Astrocyte (in vitro differentiated cells and primary cell): ENCODE results near the gene BCL2L14. TPM values are rescaled to one million over a fixed set of nuclear protein-coding genes. Genes with fewer than 3 reads are reported as not detected.

Experiments
- DNase-seq: peaks from one replicate; pipeline ENCODE4 v3.0.0-alpha.2; 2010; ENCODE audit warnings: low read depth
- FAIRE-seq: peaks from 2 replicates; lab custom pipeline; 2011; peaks lifted over from hg19 to GRCh38; lab: Jason Lieb, UNC
- H2AFZ ChIP-seq: 2 replicates; pipeline ENCODE4 v1.6.0; 2012; ENCODE audit warnings: low read depth, low read length, inconsistent platforms
- H3K27ac ChIP-seq: 2 replicates; pipeline ENCODE4 v1.5.1; 2011; ENCODE audit warnings: low read depth, low read length, inconsistent platforms
- H3K27me3 ChIP-seq: 2 replicates; pipeline ENCODE4 v1.6.0; 2011; ENCODE audit warnings: low read length, inconsistent platforms; ENCODE audit not compliant: insufficient read depth
- H3K36me3 ChIP-seq: 2 replicates; pipeline ENCODE4 v1.5.1; 2011; ENCODE audit warnings: low read length, inconsistent platforms; ENCODE audit not compliant: insufficient read depth
- H3K4me1 ChIP-seq: 2 replicates; pipeline ENCODE4 v1.5.1; 2011; ENCODE audit warnings: low read length, inconsistent platforms; ENCODE audit not compliant: insufficient read depth
- H3K4me2 ChIP-seq: 2 replicates; pipeline ENCODE4 v1.6.0; 2012; ENCODE audit warnings: low read length, inconsistent platforms
- H3K4me3 ChIP-seq: 2 replicates; pipeline ENCODE4 v1.5.1; 2011; ENCODE audit warnings: low read depth, mild to moderate bottlenecking, low read length, inconsistent platforms; ENCODE audit not compliant: insufficient read depth
- H3K79me2 ChIP-seq: 2 replicates; pipeline ENCODE4 v1.6.0; 2012; ENCODE audit warnings: mild to moderate bottlenecking, low read length, inconsistent platforms; ENCODE audit not compliant: insufficient read depth
- H3K9ac ChIP-seq: 2 replicates; pipeline ENCODE4 v1.6.0; 2012; ENCODE audit warnings: mild to moderate bottlenecking, low read length, inconsistent platforms
- H3K9me3 ChIP-seq: 2 replicates; pipeline ENCODE4 v1.5.1; 2012; ENCODE audit warnings: low read depth, mild to moderate bottlenecking, low read length, inconsistent platforms; ENCODE audit not compliant: insufficient read depth
- H4K20me1 ChIP-seq: 2 replicates; pipeline ENCODE4 v1.6.0; 2012; ENCODE audit warnings: low read length, inconsistent platforms; ENCODE audit not compliant: insufficient read depth
- H3K27ac Mint-ChIP-seq: one replicate; pipeline ENCODE4 v1.8.0; 2021; ENCODE audit warnings: mild to moderate bottlenecking, mixed read lengths; ENCODE audit not compliant: unreplicated experiment
- H3K27me3 Mint-ChIP-seq: one replicate; pipeline ENCODE4 v1.8.0; 2021; ENCODE audit warnings: low read depth, mixed read lengths; ENCODE audit not compliant: unreplicated experiment
- H3K36me3 Mint-ChIP-seq: one replicate; pipeline ENCODE4 v1.8.0; 2021; ENCODE audit warnings: low read depth, mixed read lengths; ENCODE audit not compliant: unreplicated experiment
- H3K4me1 Mint-ChIP-seq: one replicate; pipeline ENCODE4 v1.8.0; 2021; ENCODE audit warnings: low read depth, mixed read lengths; ENCODE audit not compliant: unreplicated experiment
- H3K4me3 Mint-ChIP-seq: one replicate; pipeline ENCODE4 v1.8.0; 2021; ENCODE audit warnings: mild to moderate bottlenecking, moderate library complexity, mixed read lengths; ENCODE audit not compliant: unreplicated experiment
- H3K9me3 Mint-ChIP-seq: one replicate; pipeline ENCODE4 v1.8.0; 2021; ENCODE audit warnings: mild to moderate bottlenecking, mixed read lengths; ENCODE audit not compliant: unreplicated experiment
- CTCF ChIP-seq: IDR thresholded peaks from 2 replicates; pipeline ENCODE4 v1.5.1; 2011; ENCODE audit warnings: low read depth, mild to moderate bottlenecking, inconsistent platforms, low read length, moderate library complexity; ENCODE audit not compliant: insufficient read depth
- EZH2 ChIP-seq: IDR thresholded peaks from 2 replicates; pipeline ENCODE4 v1.6.1; 2012; ENCODE audit warnings: mild to moderate bottlenecking, low read length, inconsistent platforms; ENCODE audit not compliant: insufficient read depth
- total RNA-seq: library from RNA; stranded (reverse); gene quantifications from 2 replicates; pipeline ENCODE4 v1.2.1, GENCODE V29; 2021

Gene BCL2L14
- total RNA-seq, 1 donor from 2014 or later: not detected

GRCh38 chr12:12091977-12092663 lies 21.4 kb downstream of the BCL2L14 start:
- Histone ChIP-seq H3K4me2 (peak overlapping the region; percentile 59), H3K27me3 (peaks cover 2% of the 10 kb centered on the region), H3K9me3 (no peaks in the 10 kb centered on the region), H3K4me1 (peaks cover 23% of the 10 kb centered on the region), H3K79me2 (no peaks in the 10 kb centered on the region), H2AFZ (no peak overlapping the region), H4K20me1 (no peaks in the 10 kb centered on the region), H3K9ac (no peak overlapping the region), H3K4me3 (no peak overlapping the region), H3K27ac (no peak overlapping the region), H3K36me3 (no peaks in the 10 kb centered on the region)
- DNase-seq: no peak
- Mint-ChIP-seq H3K9me3 (peaks cover 2% of the 10 kb centered on the region), H3K4me1 (peaks cover 19% of the 10 kb centered on the region), H3K27ac (no peak overlapping the region), H3K36me3 (peaks cover 10% of the 10 kb centered on the region), H3K4me3 (no peak overlapping the region), H3K27me3 (no peaks in the 10 kb centered on the region)
- TF ChIP-seq CTCF: no peak
- TF ChIP-seq EZH2: no peak
- no peak for FAIRE-seq

DNA sequence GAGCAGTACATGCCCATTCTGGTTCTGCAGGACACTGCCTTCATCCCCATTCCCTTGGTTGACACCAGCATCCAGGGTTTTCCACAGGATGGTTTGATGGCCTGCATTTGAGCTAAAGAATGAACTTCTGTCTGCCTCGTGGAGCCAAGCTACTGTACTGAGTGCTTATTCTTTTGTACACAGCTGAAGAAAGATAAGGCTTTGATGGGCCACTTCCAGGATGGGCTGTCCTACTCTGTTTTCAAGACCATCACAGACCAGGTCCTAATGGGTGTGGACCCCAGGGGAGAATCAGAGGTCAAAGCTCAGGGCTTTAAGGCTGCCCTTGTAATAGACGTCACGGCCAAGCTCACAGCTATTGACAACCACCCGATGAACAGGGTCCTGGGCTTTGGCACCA lies 23.7 kb downstream of the BCL2L14 start:
- no peak for FAIRE-seq

More for the DNA sequence above, 23.7 kb downstream of the BCL2L14 start:
- Histone ChIP-seq H3K36me3 (no peaks in the 10 kb centered on the region), H3K9ac (no peak overlapping the region), H3K4me2 (no peak overlapping the region), H3K4me3 (no peak overlapping the region), H4K20me1 (no peaks in the 10 kb centered on the region), H2AFZ (no peak overlapping the region), H3K27me3 (no peaks in the 10 kb centered on the region), H3K4me1 (peaks cover 23% of the 10 kb centered on the region), H3K79me2 (no peaks in the 10 kb centered on the region), H3K27ac (no peak overlapping the region), H3K9me3 (no peaks in the 10 kb centered on the region)
- H3K9me3 Mint-ChIP-seq: peaks cover 2% of the 10 kb centered on the region
- no peak for TF ChIP-seq EZH2
- no peak for TF ChIP-seq CTCF
- no peak for DNase-seq
- H3K27me3 Mint-ChIP-seq: no peaks in the 10 kb centered on the region
- peaks cover 12% of the 10 kb centered on the region for H3K36me3 Mint-ChIP-seq
- no peak overlapping the region for H3K27ac Mint-ChIP-seq
- peaks cover 14% of the 10 kb centered on the region for H3K4me1 Mint-ChIP-seq
- no peak overlapping the region for H3K4me3 Mint-ChIP-seq
